Mesothelial cell of epicardium (in vitro differentiated cells): ENCODE results near the gene COQ8B. TPM values are rescaled to one million over a fixed set of nuclear protein-coding genes. Genes with fewer than 3 reads are reported as not detected.

Source experiments
- DNase-seq, 2 experiments: peaks; one replicate each; pipeline ENCODE4 v3.0.0; 2021; ENCODE audit warnings: low spot score in 2 of 2; ENCODE audit not compliant: unreplicated experiment in 2 of 2
- H3K27ac Mint-ChIP-seq: 2 replicates; pipeline ENCODE4 v1.8.0; 2021; ENCODE audit warnings: mixed read lengths
- H3K27me3 Mint-ChIP-seq: 2 replicates; pipeline ENCODE4 v1.8.0; 2021; ENCODE audit warnings: low read depth, mixed read lengths
- H3K36me3 Mint-ChIP-seq: 2 replicates; pipeline ENCODE4 v1.8.0; 2021; ENCODE audit warnings: mixed read lengths
- H3K4me1 Mint-ChIP-seq: 2 replicates; pipeline ENCODE4 v1.8.0; 2021; ENCODE audit warnings: mixed read lengths
- H3K4me3 Mint-ChIP-seq: 2 replicates; pipeline ENCODE4 v1.8.0; 2021; ENCODE audit warnings: mild to moderate bottlenecking, moderate library complexity, mixed read lengths
- H3K9me3 Mint-ChIP-seq: 2 replicates; pipeline ENCODE4 v1.8.0; 2021; ENCODE audit warnings: mixed read lengths
- CTCF ChIP-seq: fragments of 200-600 bp; sonication (generic); IDR thresholded peaks from one replicate; pipeline ENCODE4 v1.5.0; 2021; ENCODE audit warnings: antibody characterized with exemption; ENCODE audit not compliant: unreplicated experiment
- total RNA-seq: library from RNA; stranded (reverse); gene quantifications from 3 replicates; pipeline ENCODE4 v1.2.1, GENCODE V29; 2021

The COQ8B gene
- total RNA-seq, 1 donor from 2014 or later: 58.3 TPM

GRCh38 chr19:40752257-40752781, 35.6 kb upstream of the COQ8B start:
- Mint-ChIP-seq H3K9me3 (no peaks in the 10 kb centered on the region), H3K36me3 (peaks cover 16% of the 10 kb centered on the region), H3K27ac (peak overlapping the region; percentile 97), H3K4me1 (peaks cover 53% of the 10 kb centered on the region), H3K27me3 (no peaks in the 10 kb centered on the region), H3K4me3 (peak overlapping the region; percentile 90)
- no peak for DNase-seq
- no peak for TF ChIP-seq CTCF

- peaks cover 50% of the 10 kb centered on the region for H3K4me1 Mint-ChIP-seq
- peaks cover 10% of the 10 kb centered on the region for H3K36me3 Mint-ChIP-seq
- DNase-seq: peak; percentile 91 to 96
- no peak for TF ChIP-seq CTCF
- no peaks in the 10 kb centered on the region for H3K27me3 Mint-ChIP-seq
- peak within 1 kb of the TSS; percentile 97 for H3K27ac Mint-ChIP-seq
- peak within 1 kb of the TSS; percentile 90 for H3K4me3 Mint-ChIP-seq
- H3K9me3 Mint-ChIP-seq: no peaks in the 10 kb centered on the region
Observed at GRCh38 chr19:40750874-40751537, 34.3 kb upstream of the COQ8B start, which contains the start of gene SNRPA. TSS of gene SNRPA (plus strand) at chr19:40751203. CDS start at chr19:40751409, 206 bp downstream.

- peak; percentile 99 for DNase-seq
- H3K9me3 Mint-ChIP-seq: no peaks in the 10 kb centered on the region
- no peak for TF ChIP-seq CTCF
- peak within 1 kb of the TSS; percentile 97 for H3K27ac Mint-ChIP-seq
- H3K27me3 Mint-ChIP-seq: no peaks in the 10 kb centered on the region
- peaks cover 10% of the 10 kb centered on the region for H3K36me3 Mint-ChIP-seq
- H3K4me3 Mint-ChIP-seq: peak within 1 kb of the TSS; percentile 90
- peaks cover 52% of the 10 kb centered on the region for H3K4me1 Mint-ChIP-seq
Observed at GRCh38 chr19:40750058-40750873, 33.6 kb upstream of the COQ8B start, which contains the start of gene ACTMAP. TSS of gene ACTMAP (minus strand) at chr19:40750477. CDS start at chr19:40749803, 674 bp downstream.

GRCh38 chr19:40747536-40747935, 30.9 kb upstream of the COQ8B start:
- DNase-seq: no peak
- H3K4me3 Mint-ChIP-seq: no peak overlapping the region
- H3K36me3 Mint-ChIP-seq: peaks cover under 1% of the 10 kb centered on the region
- H3K9me3 Mint-ChIP-seq: no peaks in the 10 kb centered on the region
- peaks cover 43% of the 10 kb centered on the region for H3K4me1 Mint-ChIP-seq
- H3K27me3 Mint-ChIP-seq: no peaks in the 10 kb centered on the region
- TF ChIP-seq CTCF: no peak
- H3K27ac Mint-ChIP-seq: no peak overlapping the region

- peaks cover 28% of the 10 kb centered on the region for H3K4me1 Mint-ChIP-seq
- H3K4me3 Mint-ChIP-seq: no peak overlapping the region
- H3K9me3 Mint-ChIP-seq: no peaks in the 10 kb centered on the region
- H3K27ac Mint-ChIP-seq: peak overlapping the region; percentile 89
- no peaks in the 10 kb centered on the region for H3K36me3 Mint-ChIP-seq
- DNase-seq: no peak
- no peak for TF ChIP-seq CTCF
- no peaks in the 10 kb centered on the region for H3K27me3 Mint-ChIP-seq
Observed at GRCh38 chr19:40745402-40745780, 28.7 kb upstream of the COQ8B start.
